WTC11 (cell line): Measurements from ENCODE around the gene RGSL1. TPM values are rescaled to one million over a fixed set of nuclear protein-coding genes. Genes with fewer than 3 reads are reported as not detected.
A peak's percentile ranks its signal among the peaks of the same experiment; 100 is the strongest.

Experiments used
- ATAC-seq: fragments of 200-7000 bp; cut with Tn5 transposase; 2 replicates; pipeline ENCODE4 v1.10.0; 2021; ENCODE audit warnings: mild to moderate bottlenecking, moderate library complexity
- CTCF ChIA-PET: fragments of 300-600 bp; sonication (Branson Sonifier 250); formaldehyde crosslinking; loops from one replicate; lab custom pipeline; 2021; ENCODE audit warnings: antibody characterized with exemption; lab: Charles Lee
- POLR2A ChIA-PET: fragments of 350-600 bp; sonication (Branson Sonifier 250); formaldehyde crosslinking; loops from one replicate; lab custom pipeline; 2021; ENCODE audit warnings: antibody characterized with exemption; lab: Charles Lee
- DNase-seq: peaks from one replicate; pipeline ENCODE4 v3.0.0; 2021; ENCODE audit warnings: low spot score
- H3K27ac Mint-ChIP-seq: 2 replicates; pipeline ENCODE4 v1.8.0; 2021; ENCODE audit warnings: mixed read lengths
- H3K27me3 Mint-ChIP-seq: 2 replicates; pipeline ENCODE4 v1.8.0; 2021; ENCODE audit warnings: low read depth, mild to moderate bottlenecking, moderate library complexity, mixed read lengths
- H3K36me3 Mint-ChIP-seq: 2 replicates; pipeline ENCODE4 v1.8.0; 2021; ENCODE audit warnings: mixed read lengths
- H3K4me1 Mint-ChIP-seq: 2 replicates; pipeline ENCODE4 v1.8.0; 2022; ENCODE audit warnings: mixed read lengths
- H3K4me3 Mint-ChIP-seq: 2 replicates; pipeline ENCODE4 v1.8.0; 2021; ENCODE audit warnings: mild to moderate bottlenecking, moderate library complexity, mixed read lengths
- H3K9me3 Mint-ChIP-seq: 2 replicates; pipeline ENCODE4 v1.8.0; 2021; ENCODE audit warnings: mixed read lengths
- AFF4 ChIP-seq: sonication (generic); formaldehyde crosslinking; IDR thresholded peaks from 2 replicates; pipeline ENCODE4 v1.8.1; 2023; ENCODE audit warnings: mild to moderate bottlenecking, missing genetic modification reagents, borderline replicate concordance
- ATF3 ChIP-seq: sonication (generic); formaldehyde crosslinking; conservative IDR thresholded peaks from 2 replicates; pipeline ENCODE4 v1.8.1; 2022; ENCODE audit warnings: mild to moderate bottlenecking, missing genetic modification reagents
- CREB1 ChIP-seq: sonication (generic); formaldehyde crosslinking; IDR thresholded peaks from 2 replicates; pipeline ENCODE4 v1.8.0; 2023; ENCODE audit warnings: mild to moderate bottlenecking, missing genetic modification reagents
- E2F4 ChIP-seq: sonication (generic); formaldehyde crosslinking; IDR thresholded peaks from 2 replicates; pipeline ENCODE4 v1.8.1; 2022; ENCODE audit warnings: low read depth, mild to moderate bottlenecking, moderate library complexity, missing genetic modification reagents, borderline replicate concordance
- ELF4 ChIP-seq: sonication (generic); formaldehyde crosslinking; IDR thresholded peaks from 2 replicates; pipeline ENCODE4 v1.8.1; 2022; ENCODE audit warnings: low read depth, mild to moderate bottlenecking, moderate library complexity, missing genetic modification reagents
- ETV6 ChIP-seq: sonication (generic); formaldehyde crosslinking; IDR thresholded peaks from 2 replicates; pipeline ENCODE4 v1.8.1; 2022; ENCODE audit warnings: mild to moderate bottlenecking, missing genetic modification reagents
- FOXJ3 ChIP-seq: sonication (generic); formaldehyde crosslinking; IDR thresholded peaks from 2 replicates; pipeline ENCODE4 v1.9.0; 2021; ENCODE audit warnings: missing genetic modification reagents, mild to moderate bottlenecking, borderline replicate concordance
- FOXP1 ChIP-seq: sonication (generic); formaldehyde crosslinking; IDR thresholded peaks from 2 replicates; pipeline ENCODE4 v1.8.0; 2022; ENCODE audit warnings: missing genetic modification reagents, mild to moderate bottlenecking, moderate library complexity, borderline replicate concordance
- MYBL2 ChIP-seq: sonication (generic); formaldehyde crosslinking; IDR thresholded peaks from 2 replicates; pipeline ENCODE4 v1.8.1; 2023; ENCODE audit warnings: mild to moderate bottlenecking, moderate library complexity, missing genetic modification reagents
- SMAD3 ChIP-seq: sonication (generic); formaldehyde crosslinking; IDR thresholded peaks from 2 replicates; pipeline ENCODE4 v1.8.0; 2022; ENCODE audit warnings: missing genetic modification reagents, mild to moderate bottlenecking, borderline replicate concordance
- TP53 ChIP-seq: sonication (generic); formaldehyde crosslinking; IDR thresholded peaks from 2 replicates; pipeline ENCODE4 v1.8.1; 2023; ENCODE audit warnings: mild to moderate bottlenecking, missing genetic modification reagents
- ZBTB43 ChIP-seq: sonication (generic); formaldehyde crosslinking; IDR thresholded peaks from 2 replicates; pipeline ENCODE4 v1.8.1; 2023; ENCODE audit warnings: mild to moderate bottlenecking, missing genetic modification reagents
- ZMAT4 ChIP-seq: fragments of 250-450 bp; sonication (Bioruptor Pico); IDR thresholded peaks from 2 replicates; pipeline ENCODE4 v1.9.0; 2021; ENCODE audit warnings: mild to moderate bottlenecking
- ZNF263 ChIP-seq: sonication (generic); formaldehyde crosslinking; IDR thresholded peaks from 2 replicates; pipeline ENCODE4 v1.8.1; 2022; ENCODE audit warnings: low read depth, mild to moderate bottlenecking, moderate library complexity, missing genetic modification reagents
- ZNF281 ChIP-seq: sonication (generic); formaldehyde crosslinking; IDR thresholded peaks from 2 replicates; pipeline ENCODE4 v1.8.0; 2023; ENCODE audit warnings: mild to moderate bottlenecking, missing genetic modification reagents
- ZNF423 ChIP-seq: fragments of 250-450 bp; sonication (Bioruptor Pico); IDR thresholded peaks from 2 replicates; pipeline ENCODE4 v2.1.2; 2022; ENCODE audit warnings: mild to moderate bottlenecking, moderate library complexity
- ZNF425 ChIP-seq: fragments of 250-450 bp; sonication (Bioruptor Pico); conservative IDR thresholded peaks from 2 replicates; pipeline ENCODE4 v1.9.0; 2021; ENCODE audit warnings: mild to moderate bottlenecking
- ZNF512 ChIP-seq: sonication (generic); formaldehyde crosslinking; IDR thresholded peaks from 2 replicates; pipeline ENCODE4 v1.8.1; 2022; ENCODE audit warnings: missing genetic modification reagents, borderline replicate concordance
- total RNA-seq: library from RNA; stranded (reverse); gene quantifications from 3 replicates; pipeline ENCODE4 v1.2.3, GENCODE V29; 2021

The RGSL1 gene
- total RNA-seq, 1 experiment from 2014 or later = not detected

- no peak for TF ChIP-seq AFF4 (CRISPR knock-in tag)
Measured at GRCh38 chr1:182588500-182589396, 138.8 kb downstream of the RGSL1 start, which contains the start of gene RNASEL (continued).

GRCh38 chr1:182589520-182589919, 139.6 kb downstream of the RGSL1 start:
- Mint-ChIP-seq H3K27ac (no peak overlapping the region), H3K36me3 (no peaks in the 10 kb centered on the region), H3K9me3 (peaks cover 11% of the 10 kb centered on the region), H3K27me3 (peaks cover 3% of the 10 kb centered on the region; the same call in 1 of the 2 replicates), H3K4me3 (peak overlapping the region; percentile 67), H3K4me1 (peaks cover 19% of the 10 kb centered on the region)
- DNase-seq = no peak
- peak; percentile 17 for ATAC-seq
- CTCF ChIA-PET = interaction anchor here (0.6 to 2.7 kb wide), 13 partner anchors 10 to 509 kb away, joined by 3 to 14 read pairs (median 5); no protein-coding TSS in a partner anchor
- POLR2A ChIA-PET = no interaction called here
- no peak for TF ChIP-seq FOXP1 (CRISPR knock-in tag)
- TF ChIP-seq ZBTB43 (CRISPR knock-in tag) = no peak
- no peak for TF ChIP-seq MYBL2 (CRISPR knock-in tag)
- no peak for TF ChIP-seq ATF3 (CRISPR knock-in tag)
- no peak for TF ChIP-seq E2F4
- no peak for TF ChIP-seq SMAD3 (CRISPR knock-in tag)
- TF ChIP-seq ZNF425 (CRISPR knock-in tag) = no peak
- TF ChIP-seq FOXJ3 (CRISPR knock-in tag) = no peak
- TF ChIP-seq CREB1 = no peak
- no peak for TF ChIP-seq ZNF423 (CRISPR knock-in tag)
- no peak for TF ChIP-seq ZNF512 (CRISPR knock-in tag)
- TF ChIP-seq ETV6 (CRISPR knock-in tag) = no peak
- TF ChIP-seq ELF4 (CRISPR knock-in tag) = no peak
- TF ChIP-seq TP53 = no peak
- no peak for TF ChIP-seq ZNF281 (CRISPR knock-in tag)
- no peak for TF ChIP-seq ZMAT4 (CRISPR knock-in tag)
- TF ChIP-seq ZNF263 (CRISPR knock-in tag) = no peak
